Measurements from ENCODE around the gene SOCS6.
A peak's percentile ranks its signal among the peaks of the same experiment; 100 is the strongest.

The SOCS6 gene

DNA sequence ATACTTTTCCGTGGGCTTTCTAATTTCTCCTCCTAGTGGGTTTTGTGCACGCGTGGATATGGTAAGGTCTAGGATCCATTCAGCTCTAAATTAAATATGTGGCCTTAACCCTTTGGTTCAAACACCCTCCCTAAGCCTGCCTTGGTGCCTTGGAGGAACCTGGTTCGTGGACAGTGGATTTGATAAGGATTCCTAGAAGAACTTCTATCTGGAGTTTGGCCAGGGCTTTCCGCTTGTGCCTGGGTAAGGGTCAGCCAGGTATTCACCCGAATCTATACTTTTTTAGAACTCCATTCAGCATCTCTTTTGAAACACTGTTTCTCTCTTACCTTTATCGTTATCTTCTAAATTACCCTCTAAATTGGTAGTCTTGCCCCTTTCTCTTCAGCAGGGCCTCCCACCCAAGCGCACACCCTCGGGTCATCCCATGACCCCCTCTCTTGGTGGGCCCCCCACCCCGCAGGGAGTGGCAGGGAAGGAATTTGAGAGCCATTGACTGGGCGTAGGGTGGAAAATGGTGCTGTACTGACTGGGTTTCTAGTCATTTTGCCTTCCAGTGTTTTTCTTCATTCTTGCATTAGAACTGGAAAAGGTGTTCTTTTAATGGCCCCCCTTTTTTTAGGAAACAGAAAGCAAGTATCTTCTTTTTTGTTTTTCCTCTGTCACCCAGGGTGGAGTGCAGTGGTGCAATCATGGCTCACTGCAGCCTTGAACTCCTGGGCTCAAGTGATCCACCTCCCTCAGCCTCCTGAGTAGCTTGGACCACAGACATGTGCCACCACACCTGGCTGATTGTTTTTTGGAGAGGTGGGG lies 1.8 kb downstream of the SOCS6 start:
- Histone ChIP-seq H3K4me1 (ENCODE audit: control insufficient read depth in 1 of 2, insufficient read depth in 2 of 2, low read length in 2 of 2) (peaks cover 20 to 35% of the 10 kb centered on the region in 2 donors), H3K27ac (ENCODE audit: low read length) (peak overlapping the region; percentile 92), H3K4me3 (ENCODE audit: low read depth in 1 of 2, low read length in 2 of 2) (peak overlapping the region; percentile 77 to 95)

DNA sequence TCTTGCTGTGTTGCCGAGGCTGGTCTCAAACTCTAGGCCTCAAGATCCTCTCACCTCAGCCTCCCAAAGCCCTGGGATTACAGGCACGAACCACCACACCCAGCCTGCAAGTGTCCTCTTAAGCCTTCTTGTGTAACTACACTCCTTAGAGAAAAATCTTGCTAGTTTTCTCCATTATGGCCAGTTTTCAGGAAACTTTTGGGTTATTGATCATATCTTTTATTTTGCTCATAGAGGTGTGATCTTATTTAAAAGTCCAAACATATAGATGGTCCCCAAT lies 2.4 kb downstream of the SOCS6 start:
- Histone ChIP-seq H3K36me3 (ENCODE audit: control insufficient read depth in 1 of 2, insufficient read depth in 2 of 2, low read length in 2 of 2) (no peaks in the 10 kb centered on the region), H3K27me3 (ENCODE audit: low read depth, low read length) (no peaks in the 10 kb centered on the region), H3K27ac (ENCODE audit: low read length) (no peak overlapping the region), H3K4me3 (ENCODE audit: low read depth in 1 of 2, low read length in 2 of 2) (peak overlapping the region; percentile 77 to 95), H3K9me3 (ENCODE audit: control insufficient read depth in 1 of 2, low read length in 2 of 2) (no peaks in the 10 kb centered on the region), H3K4me1 (ENCODE audit: control insufficient read depth in 1 of 2, insufficient read depth in 2 of 2, low read length in 2 of 2) (peaks cover 23 to 41% of the 10 kb centered on the region in 2 donors)

More for the DNA sequence above, 1.8 kb downstream of the SOCS6 start:
- no peaks in the 10 kb centered on the region for H3K36me3 ChIP-seq (ENCODE audit: control insufficient read depth in 1 of 2, insufficient read depth in 2 of 2, low read length in 2 of 2)
- no peaks in the 10 kb centered on the region for H3K27me3 ChIP-seq (ENCODE audit: low read depth, low read length)
- no peaks in the 10 kb centered on the region for H3K9me3 ChIP-seq (ENCODE audit: control insufficient read depth in 1 of 2, low read length in 2 of 2)

DNA sequence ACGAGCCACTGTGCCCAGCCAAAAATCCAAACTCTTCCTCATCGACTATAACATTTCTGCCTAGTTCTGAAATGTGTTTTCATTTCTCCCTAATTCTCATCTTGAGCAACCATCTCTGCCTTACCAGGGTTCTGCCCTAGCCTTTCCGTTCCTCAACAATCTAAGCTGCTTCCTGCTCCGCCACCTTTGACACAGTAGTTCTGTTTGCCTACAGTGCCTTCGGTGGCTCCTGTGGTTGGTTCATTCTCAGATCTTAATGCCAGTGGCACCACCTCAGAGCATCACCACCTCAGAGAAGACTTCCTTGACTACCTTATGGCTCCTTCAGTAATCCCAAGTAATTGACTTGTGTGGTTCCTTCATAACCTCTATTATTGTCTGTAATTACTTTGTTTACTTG lies 3.8 kb downstream of the SOCS6 start:
- Histone ChIP-seq H3K4me1 (ENCODE audit: control insufficient read depth in 1 of 2, insufficient read depth in 2 of 2, low read length in 2 of 2) (peaks cover 23 to 48% of the 10 kb centered on the region in 2 donors), H3K27ac (ENCODE audit: low read length) (no peak overlapping the region)

DNA sequence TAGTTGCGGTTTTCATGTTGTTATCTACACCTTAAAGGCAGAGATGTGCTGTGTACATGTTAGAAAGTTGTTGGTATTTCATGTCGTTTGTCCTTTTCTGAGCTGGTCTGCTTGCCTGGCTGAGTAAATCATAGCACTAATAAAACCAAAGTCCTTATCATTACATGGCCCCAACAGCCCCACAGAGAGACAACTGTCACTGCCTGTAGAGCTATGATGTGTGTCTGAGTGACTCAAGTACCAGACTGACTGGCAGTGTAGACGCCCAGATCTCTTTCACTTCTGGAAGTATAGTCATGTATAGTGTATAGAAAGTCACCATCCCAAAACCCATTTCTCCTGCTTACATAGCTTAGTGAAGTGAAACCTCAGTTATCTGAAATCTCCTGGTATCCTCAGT lies 4.3 kb downstream of the SOCS6 start:
- Histone ChIP-seq H3K27ac (ENCODE audit: low read length) (no peak overlapping the region), H3K9me3 (ENCODE audit: control insufficient read depth in 1 of 2, low read length in 2 of 2) (no peaks in the 10 kb centered on the region), H3K4me1 (ENCODE audit: control insufficient read depth in 1 of 2, insufficient read depth in 2 of 2, low read length in 2 of 2) (peaks cover 23 to 48% of the 10 kb centered on the region in 2 donors), H3K27me3 (ENCODE audit: low read depth, low read length) (no peaks in the 10 kb centered on the region), H3K4me3 (ENCODE audit: low read depth in 1 of 2, low read length in 2 of 2) (no peak overlapping the region), H3K36me3 (ENCODE audit: control insufficient read depth in 1 of 2, insufficient read depth in 2 of 2, low read length in 2 of 2) (no peaks in the 10 kb centered on the region)

More for the DNA sequence above, 3.8 kb downstream of the SOCS6 start:
- Histone ChIP-seq H3K4me3 (ENCODE audit: low read depth in 1 of 2, low read length in 2 of 2) (no peak overlapping the region), H3K36me3 (ENCODE audit: control insufficient read depth in 1 of 2, insufficient read depth in 2 of 2, low read length in 2 of 2) (no peaks in the 10 kb centered on the region), H3K9me3 (ENCODE audit: control insufficient read depth in 1 of 2, low read length in 2 of 2) (no peaks in the 10 kb centered on the region), H3K27me3 (ENCODE audit: low read depth, low read length) (no peaks in the 10 kb centered on the region)

GRCh38 chr18:70294471-70295191 lies 5.8 kb downstream of the SOCS6 start:
- Histone ChIP-seq H3K36me3 (ENCODE audit: control insufficient read depth in 1 of 2, insufficient read depth in 2 of 2, low read length in 2 of 2) (no peaks in the 10 kb centered on the region), H3K4me1 (ENCODE audit: control insufficient read depth in 1 of 2, insufficient read depth in 2 of 2, low read length in 2 of 2) (peaks cover 23 to 53% of the 10 kb centered on the region in 2 donors), H3K27me3 (ENCODE audit: low read depth, low read length) (no peaks in the 10 kb centered on the region), H3K27ac (ENCODE audit: low read length) (no peak overlapping the region), H3K9me3 (ENCODE audit: control insufficient read depth in 1 of 2, low read length in 2 of 2) (no peaks in the 10 kb centered on the region), H3K4me3 (ENCODE audit: low read depth in 1 of 2, low read length in 2 of 2) (no peak overlapping the region)

GRCh38 chr18:70295192-70296188 lies 6.6 kb downstream of the SOCS6 start:
- H3K27ac ChIP-seq (ENCODE audit: low read length), result no peak overlapping the region
- no peak overlapping the region for H3K4me3 ChIP-seq (ENCODE audit: low read depth in 1 of 2, low read length in 2 of 2)
- no peaks in the 10 kb centered on the region for H3K27me3 ChIP-seq (ENCODE audit: low read depth, low read length)
- H3K9me3 ChIP-seq (ENCODE audit: control insufficient read depth in 1 of 2, low read length in 2 of 2), result no peaks in the 10 kb centered on the region
- H3K4me1 ChIP-seq (ENCODE audit: control insufficient read depth in 1 of 2, insufficient read depth in 2 of 2, low read length in 2 of 2), result peaks cover 18 to 46% of the 10 kb centered on the region in 2 donors
- no peaks in the 10 kb centered on the region for H3K36me3 ChIP-seq (ENCODE audit: control insufficient read depth in 1 of 2, insufficient read depth in 2 of 2, low read length in 2 of 2)

DNA sequence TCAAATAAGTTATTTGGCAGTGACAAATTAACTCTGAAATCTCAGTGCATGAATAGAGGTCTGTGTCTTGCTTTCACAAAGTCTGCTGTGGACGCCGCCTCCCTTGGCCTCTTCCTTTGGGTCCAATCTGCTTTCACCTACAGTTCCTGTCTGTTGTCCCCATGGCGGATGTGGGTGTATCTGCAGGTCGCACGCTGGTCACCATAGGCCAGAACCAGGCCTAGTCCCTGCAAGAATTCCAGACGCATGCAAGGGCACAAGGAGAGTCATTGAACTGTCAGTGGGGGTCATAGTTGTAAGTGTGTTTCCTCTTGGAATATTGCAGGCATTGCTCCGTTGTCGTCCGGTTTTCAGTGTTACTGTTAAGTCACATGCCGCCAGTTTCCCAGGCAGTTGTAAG lies 7.4 kb downstream of the SOCS6 start:
- no peaks in the 10 kb centered on the region for H3K9me3 ChIP-seq (ENCODE audit: control insufficient read depth in 1 of 2, low read length in 2 of 2)
- no peak overlapping the region for H3K4me3 ChIP-seq (ENCODE audit: low read depth in 1 of 2, low read length in 2 of 2)
- peaks cover 14 to 43% of the 10 kb centered on the region in 2 donors for H3K4me1 ChIP-seq (ENCODE audit: control insufficient read depth in 1 of 2, insufficient read depth in 2 of 2, low read length in 2 of 2)
- no peaks in the 10 kb centered on the region for H3K27me3 ChIP-seq (ENCODE audit: low read depth, low read length)
- no peaks in the 10 kb centered on the region for H3K36me3 ChIP-seq (ENCODE audit: control insufficient read depth in 1 of 2, insufficient read depth in 2 of 2, low read length in 2 of 2)
- H3K27ac ChIP-seq (ENCODE audit: low read length), result no peak overlapping the region

DNA sequence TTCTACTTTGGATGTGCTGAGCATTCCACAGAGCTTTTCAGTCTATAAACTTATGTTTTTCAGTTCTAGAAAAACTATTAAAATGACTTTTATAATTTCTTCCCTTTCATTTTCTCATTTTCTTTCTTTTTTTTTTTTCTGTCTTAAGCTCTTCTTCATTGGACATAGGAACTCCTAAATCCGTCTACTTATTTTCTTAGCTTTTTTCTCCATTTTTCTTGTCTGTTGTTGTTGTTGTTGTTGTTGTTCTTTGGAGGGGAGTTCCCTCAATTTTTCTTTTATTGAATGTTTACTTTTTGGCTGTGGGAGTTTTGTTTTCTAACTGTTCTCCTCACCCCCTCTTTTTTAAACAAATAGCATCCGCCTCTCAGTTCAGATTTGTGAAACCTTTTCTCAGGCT lies 7.9 kb downstream of the SOCS6 start:
- peaks cover 17 to 42% of the 10 kb centered on the region in 2 donors for H3K4me1 ChIP-seq (ENCODE audit: control insufficient read depth in 1 of 2, insufficient read depth in 2 of 2, low read length in 2 of 2)
- no peak overlapping the region for H3K27ac ChIP-seq (ENCODE audit: low read length)
- no peaks in the 10 kb centered on the region for H3K27me3 ChIP-seq (ENCODE audit: low read depth, low read length)
- H3K36me3 ChIP-seq (ENCODE audit: control insufficient read depth in 1 of 2, insufficient read depth in 2 of 2, low read length in 2 of 2), result no peaks in the 10 kb centered on the region
- no peak overlapping the region for H3K4me3 ChIP-seq (ENCODE audit: low read depth in 1 of 2, low read length in 2 of 2)
- no peaks in the 10 kb centered on the region for H3K9me3 ChIP-seq (ENCODE audit: control insufficient read depth in 1 of 2, low read length in 2 of 2)

DNA sequence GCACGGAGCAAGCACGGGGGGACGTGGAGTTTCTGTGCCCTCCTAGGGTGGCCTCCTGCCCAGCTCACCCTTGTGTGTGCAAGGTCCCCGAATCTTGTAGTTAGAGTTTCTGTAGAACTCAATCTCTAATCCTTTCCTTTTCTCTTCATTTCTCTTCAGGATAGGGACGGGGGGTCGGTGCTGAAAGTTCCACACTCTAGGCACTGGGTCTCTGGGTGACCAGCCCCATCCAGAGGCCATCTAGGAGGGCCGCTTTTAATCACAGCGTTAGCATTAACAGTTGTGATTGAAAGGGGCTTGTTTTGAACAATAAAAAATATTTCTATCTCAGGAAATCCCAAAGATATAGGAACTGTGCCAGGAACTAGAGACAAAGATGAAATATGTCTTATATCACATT lies 10.5 kb downstream of the SOCS6 start:
- no peaks in the 10 kb centered on the region for H3K36me3 ChIP-seq (ENCODE audit: control insufficient read depth in 1 of 2, insufficient read depth in 2 of 2, low read length in 2 of 2)
- no peak overlapping the region for H3K27ac ChIP-seq (ENCODE audit: low read length)
- H3K27me3 ChIP-seq (ENCODE audit: low read depth, low read length), result no peaks in the 10 kb centered on the region
- peaks cover 11 to 46% of the 10 kb centered on the region in 2 donors for H3K4me1 ChIP-seq (ENCODE audit: control insufficient read depth in 1 of 2, insufficient read depth in 2 of 2, low read length in 2 of 2)
- H3K4me3 ChIP-seq (ENCODE audit: low read depth in 1 of 2, low read length in 2 of 2), result no peak overlapping the region
- H3K9me3 ChIP-seq (ENCODE audit: control insufficient read depth in 1 of 2, low read length in 2 of 2), result no peaks in the 10 kb centered on the region

DNA sequence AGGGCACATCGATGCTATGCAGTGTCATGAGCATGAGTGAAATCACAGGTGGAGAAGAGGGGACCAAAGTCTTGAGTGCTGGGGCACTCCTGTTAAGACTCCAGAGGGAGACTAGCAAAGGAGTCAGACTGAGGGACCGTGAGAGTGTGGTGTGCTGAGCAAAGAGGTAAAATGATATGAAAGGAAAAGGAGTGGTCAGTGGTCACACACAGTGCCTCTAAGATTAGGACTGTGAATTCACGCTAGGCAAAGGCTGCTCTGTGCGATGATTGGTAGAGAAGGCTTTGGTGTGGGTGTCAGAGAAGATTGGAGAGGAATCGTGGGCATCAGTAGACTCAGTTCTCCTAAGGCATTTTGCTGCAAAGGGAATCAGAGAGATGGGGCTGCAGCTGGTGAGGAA lies 12.8 kb downstream of the SOCS6 start:
- Histone ChIP-seq H3K4me1 (ENCODE audit: control insufficient read depth in 1 of 2, insufficient read depth in 2 of 2, low read length in 2 of 2) (peaks cover 5 to 24% of the 10 kb centered on the region in 2 donors), H3K36me3 (ENCODE audit: control insufficient read depth in 1 of 2, insufficient read depth in 2 of 2, low read length in 2 of 2) (no peaks in the 10 kb centered on the region), H3K4me3 (ENCODE audit: low read depth in 1 of 2, low read length in 2 of 2) (no peak overlapping the region), H3K27ac (ENCODE audit: low read length) (no peak overlapping the region), H3K27me3 (ENCODE audit: low read depth, low read length) (no peaks in the 10 kb centered on the region), H3K9me3 (ENCODE audit: control insufficient read depth in 1 of 2, low read length in 2 of 2) (no peaks in the 10 kb centered on the region)

Measured in muscle layer of duodenum (tissue), 2 donors.